GM19468 (cell line): ENCODE results near the gene PEPD.

ENCODE experiments used
- ATAC-seq: cut with Tn5 transposase; IDR thresholded peaks from one replicate; pipeline ENCODE4 v1.9.1; 2021; ENCODE audit warnings: mild to moderate bottlenecking, moderate library complexity, moderate number of reproducible peaks; ENCODE audit not compliant: unreplicated experiment; ENCODE audit errors: extremely low read depth

The PEPD gene

DNA sequence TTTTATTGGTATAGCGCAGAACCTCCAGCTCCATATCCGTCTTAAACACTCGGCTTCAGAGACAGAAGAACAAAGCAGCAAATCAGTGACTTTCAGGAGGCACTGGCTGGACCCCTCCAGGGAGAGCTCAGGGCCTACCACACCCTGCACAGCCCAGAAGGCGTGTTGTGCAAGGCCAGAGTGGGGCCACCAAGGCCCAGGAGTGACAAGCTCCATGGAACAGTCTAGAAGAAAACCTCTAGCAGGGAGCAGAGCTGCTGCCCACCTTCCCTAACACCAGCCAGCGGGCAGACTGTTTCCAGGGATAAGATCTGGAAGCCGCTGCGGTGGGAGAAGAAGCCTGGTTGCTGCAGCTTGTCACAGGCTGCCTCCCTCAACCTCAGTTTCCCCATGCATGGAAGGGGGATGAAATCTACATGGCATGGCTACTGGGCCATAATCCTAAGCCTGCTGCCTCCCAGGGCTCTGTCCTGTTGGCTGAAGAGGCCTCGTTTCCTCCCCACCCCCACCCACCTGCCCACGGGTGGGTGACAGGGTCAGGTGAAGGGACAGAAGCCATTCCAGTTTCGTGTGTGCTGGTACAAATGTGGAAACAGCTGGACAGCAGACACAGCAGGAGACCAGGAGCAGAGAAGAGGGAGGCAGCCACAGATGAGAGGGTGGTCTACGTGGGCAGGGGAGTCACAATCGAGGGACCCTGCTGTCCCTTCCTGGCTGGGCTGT lies 57.4 kb downstream of the PEPD start:
- no peak for ATAC-seq

DNA sequence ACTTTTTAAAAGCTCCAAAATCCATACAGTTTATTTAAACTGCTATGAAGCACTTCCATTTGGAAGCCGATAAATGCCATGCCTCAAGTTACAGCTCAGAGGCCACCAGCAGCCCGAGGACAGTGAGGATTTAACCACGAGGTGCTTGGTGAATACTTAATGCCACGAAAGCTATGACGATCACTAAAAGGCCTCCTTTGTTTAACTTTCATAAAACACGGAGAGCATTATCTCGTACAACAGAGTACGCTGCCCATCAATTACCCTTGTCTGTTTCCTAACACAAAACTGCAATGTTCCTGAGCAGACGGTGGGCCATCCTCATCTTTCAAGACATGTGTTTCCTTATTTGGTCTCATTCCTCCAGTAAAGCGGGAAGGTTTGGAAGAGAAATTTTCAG lies 58.4 kb downstream of the PEPD start:
- ATAC-seq, result no peak

DNA sequence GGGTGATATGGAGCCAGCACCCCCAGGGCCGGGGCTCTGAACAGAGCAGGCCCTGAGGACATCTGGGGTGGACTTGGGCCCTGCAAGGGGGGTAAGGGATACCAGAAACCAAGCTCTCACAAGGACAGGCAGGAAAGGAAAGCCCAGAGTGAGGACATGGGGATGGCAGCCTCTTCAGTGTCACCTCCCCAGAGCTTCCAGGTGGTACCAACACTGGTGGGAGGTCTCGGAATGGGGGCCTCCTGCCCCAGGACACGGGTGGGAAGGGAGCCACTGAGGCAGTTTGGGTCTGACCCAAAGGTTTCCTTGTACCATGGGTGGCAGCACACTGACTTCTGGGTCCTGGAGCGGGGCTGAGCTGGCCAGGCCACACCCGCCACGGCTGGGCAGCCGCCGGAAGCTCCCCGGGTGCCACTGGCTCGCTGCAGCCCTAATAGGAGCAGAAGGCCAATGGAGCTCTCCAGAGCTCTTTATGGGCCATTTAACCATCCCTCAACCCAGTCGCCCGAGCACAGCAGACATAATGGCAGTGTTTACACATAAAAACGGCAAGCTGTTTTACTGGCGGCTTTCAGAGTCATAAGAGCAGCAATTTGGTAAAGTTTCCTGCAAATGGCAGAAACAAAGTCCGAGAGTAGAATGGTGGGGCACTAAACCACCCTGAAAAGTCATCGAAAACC lies 59.3 kb downstream of the PEPD start:
- no peak for ATAC-seq

DNA sequence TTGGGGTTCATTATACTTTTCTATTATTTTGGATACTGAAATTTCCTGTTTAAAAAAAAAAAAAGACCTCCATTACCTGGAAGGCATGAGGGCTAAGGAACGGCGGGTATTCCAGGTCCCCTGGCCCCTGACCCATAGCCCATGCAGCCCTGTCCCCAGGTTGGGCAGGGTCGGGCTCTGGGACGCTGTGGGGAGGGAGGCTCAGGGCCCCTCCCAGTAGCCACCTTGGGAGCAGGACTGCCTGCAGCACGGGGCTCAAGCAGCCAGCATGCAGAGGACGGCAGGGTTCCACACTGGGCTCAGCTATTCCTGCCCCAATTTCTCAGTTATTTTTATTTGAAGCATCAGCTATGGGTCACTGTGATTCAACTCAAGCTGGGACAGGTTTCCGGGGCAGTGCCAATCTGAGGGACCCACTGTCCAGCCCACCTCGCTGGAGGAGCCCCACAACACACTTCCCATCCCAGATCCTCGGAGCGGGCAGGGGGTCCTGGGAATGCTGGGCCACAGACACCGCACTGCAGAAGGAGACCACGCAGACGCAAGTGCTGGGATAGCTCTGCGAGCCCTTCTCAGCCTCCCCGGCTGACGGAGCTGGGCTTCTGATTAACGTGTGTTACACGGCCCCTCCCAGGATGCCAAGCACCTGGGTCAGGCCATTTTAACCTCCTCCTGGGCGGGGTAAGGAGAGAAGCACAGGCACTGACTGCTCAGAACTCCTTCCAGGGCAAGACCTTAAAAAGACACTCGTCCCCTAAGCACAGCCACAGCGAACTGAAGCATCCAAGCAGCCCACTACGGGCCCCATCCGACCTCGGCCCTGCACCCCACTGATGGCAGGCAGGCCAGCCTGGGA lies 60.1 kb downstream of the PEPD start:
- no peak for ATAC-seq

DNA sequence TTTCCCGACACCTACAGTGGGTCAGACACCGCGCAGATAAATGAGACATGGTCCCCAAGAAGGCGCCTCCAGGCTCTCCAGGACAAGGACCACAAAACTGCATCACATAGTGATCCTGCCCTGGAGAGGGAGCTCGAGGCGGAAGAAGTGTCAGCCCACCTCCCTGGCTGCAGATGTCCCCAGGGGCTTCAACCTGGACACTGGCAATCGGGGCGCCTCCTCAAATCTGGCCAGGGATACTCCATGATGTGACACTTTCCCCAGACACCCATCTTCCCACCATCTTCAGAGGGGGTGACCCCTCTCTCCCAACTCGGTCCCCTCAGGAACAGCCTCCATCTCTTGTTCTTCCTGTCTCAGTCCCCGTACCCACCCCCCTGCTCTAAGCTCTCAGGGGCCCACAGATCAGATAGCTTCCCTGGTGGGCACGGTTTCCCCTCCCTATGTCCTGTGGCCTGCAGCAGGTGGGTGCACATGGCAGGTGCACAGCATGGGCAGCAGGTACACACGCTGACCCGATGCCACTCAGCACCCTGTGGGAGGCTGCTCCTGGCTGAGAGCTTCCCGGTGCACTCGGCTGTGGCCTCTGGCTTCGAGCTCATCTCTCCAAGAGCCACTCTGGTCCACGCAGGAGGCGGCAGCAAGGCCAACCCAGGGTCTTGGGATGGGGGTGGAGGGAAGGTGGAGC lies 61.2 kb downstream of the PEPD start:
- no peak for ATAC-seq

DNA sequence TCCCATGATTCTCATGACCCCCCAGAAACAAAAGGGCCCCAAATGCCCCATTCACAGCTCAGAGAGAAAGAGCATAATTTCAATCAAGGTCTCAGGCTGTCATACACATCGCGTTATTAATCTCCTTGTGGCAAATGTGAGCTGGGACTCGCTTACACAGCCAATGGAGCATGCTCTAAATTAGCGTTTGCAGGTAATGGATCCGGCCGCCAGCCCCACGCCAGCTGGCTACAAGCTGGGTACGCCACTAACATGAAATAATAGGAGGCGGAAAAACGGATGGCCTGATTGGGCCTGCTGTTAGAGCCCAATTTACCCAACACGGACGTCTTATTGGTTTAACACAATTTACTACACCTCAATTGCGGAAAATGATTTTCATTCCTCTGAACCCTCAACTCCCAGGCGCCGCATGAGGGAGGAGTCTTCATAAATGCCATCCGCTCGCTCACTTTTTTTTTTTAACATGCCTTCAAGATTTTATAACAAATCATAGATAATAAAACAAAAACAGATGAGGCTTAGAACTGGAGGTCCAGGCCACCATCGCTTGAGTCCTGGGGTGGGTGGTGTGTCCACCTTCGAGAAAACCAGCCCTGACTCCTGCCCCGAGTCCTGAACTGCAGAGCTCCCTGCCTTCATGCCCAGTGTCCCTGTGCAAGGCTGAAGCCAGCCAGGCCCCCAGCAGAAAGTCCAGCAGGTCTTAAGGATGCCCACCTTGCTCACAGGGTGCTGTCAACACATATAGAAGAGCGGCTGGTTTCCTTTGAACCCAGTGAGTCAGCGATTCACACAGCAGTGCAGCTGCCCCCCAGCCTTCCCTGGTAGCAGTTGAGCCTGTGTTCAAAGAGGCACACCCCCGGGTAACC lies 62.1 kb downstream of the PEPD start:
- ATAC-seq, result no peak

DNA sequence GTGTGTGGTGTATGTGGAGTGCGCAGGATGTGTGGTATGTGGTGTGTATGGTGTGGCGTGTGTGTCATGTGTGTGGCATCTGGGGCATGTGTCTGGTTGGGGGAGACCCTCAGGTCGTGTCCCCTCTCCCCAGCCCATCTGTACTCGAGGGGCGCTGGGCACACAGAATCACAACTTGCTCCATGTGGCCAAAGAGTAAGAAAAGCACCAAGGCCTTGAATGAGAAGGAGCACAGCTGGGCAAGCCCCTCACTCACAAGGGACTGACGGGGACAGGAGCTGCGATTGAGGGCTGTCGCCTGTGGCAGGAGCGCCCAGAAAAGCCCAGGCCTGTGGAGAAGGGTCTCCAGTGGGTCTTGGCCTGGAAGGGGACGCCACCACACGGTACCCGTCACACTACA lies 62.8 kb downstream of the PEPD start:
- ATAC-seq, result no peak

DNA sequence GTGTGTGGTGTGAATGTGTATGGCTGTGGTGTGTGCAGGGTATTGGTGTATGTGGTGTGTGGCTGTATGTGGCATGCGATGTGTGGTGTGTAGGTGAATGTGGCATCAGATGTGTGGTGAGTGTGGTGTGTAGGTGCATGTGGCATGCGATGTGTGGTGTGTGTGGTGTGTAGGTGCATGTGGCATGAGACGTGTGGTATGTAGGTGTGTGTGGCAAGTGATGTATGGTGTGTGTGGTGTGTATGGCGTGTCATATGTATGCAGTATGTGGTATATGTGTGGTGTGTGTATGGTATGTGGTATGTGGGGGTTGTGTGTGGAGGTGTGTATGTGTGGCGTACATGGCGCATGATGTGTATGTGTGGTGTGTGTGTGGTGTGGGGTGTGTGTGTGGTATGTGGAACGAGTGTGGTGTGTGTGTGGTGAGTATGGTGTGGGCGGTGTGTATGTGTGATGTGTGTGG lies 63.4 kb downstream of the PEPD start:
- no peak for ATAC-seq

DNA sequence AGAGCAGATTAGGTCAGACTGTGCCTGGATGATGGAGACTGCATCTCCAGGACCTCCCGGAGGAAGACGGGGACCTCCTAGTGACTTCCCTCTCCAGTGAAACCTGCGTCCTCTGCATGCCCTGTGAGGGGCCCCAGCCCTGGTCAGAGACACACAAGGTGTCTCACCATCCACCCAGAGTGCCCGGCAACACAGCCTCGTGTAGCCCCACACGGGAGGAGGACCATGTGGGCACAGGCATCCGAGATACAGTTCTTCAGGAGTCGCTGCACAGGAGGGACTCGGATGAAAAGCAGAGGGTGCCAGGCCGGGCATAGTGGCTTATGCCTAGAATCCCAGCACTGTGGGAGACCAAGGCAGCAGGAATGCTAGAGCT lies 64.8 kb downstream of the PEPD start:
- no peak for ATAC-seq

DNA sequence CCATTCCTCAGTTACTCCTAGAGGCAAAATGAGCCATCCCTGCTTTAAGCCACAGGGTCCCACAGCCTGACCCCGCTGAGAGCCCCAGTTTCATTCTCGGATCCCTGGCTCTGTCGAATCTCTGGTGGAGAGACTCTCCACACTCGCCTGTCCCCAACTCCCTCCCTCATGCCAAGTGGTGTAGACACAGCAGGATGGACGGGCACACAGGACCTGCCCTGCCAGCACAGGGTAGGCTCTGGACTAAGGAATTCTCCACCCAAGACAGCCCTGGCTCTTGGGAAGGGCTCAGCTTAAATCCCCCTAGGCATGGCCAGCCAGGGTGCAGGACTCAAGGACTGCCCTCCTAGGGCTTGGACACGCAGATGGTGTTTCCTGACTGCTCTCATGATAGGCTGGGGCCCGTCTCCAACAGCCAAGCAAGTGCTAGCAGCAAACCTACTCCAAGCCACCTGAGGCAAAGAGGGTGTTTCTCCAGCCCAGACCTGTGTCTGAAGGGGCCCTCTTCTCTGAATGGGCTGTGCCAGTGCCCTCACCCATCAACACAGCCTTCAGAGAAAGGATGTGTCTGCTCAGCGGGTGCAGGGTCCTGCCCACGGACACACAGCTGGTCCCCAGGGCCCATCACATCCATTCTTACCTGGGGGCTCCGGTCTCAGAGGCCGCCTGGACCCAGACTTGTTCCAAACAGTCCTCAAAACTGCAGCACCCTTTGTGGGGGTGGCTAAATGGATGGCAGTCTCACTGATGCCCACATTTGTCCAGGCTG lies 65.3 kb downstream of the PEPD start:
- no peak for ATAC-seq

DNA sequence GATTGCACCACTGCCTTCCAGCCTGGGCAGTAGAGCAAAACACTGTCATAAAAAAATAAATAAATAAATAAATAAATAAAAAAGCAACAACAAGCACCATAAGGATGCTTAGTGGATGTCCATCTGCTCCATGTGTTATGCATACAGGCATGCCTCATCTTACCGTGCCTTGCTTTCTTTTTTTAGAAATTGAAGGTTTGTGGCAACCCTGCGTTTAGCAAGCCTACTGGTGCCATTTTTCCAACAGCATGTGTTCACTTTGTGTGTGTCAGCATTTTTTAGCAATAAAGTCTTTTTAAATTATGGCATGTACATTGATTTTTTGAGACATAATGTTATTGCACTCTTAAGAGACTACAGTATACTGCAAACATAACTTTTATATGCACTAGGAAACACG lies 68.3 kb downstream of the PEPD start:
- no peak for ATAC-seq

DNA sequence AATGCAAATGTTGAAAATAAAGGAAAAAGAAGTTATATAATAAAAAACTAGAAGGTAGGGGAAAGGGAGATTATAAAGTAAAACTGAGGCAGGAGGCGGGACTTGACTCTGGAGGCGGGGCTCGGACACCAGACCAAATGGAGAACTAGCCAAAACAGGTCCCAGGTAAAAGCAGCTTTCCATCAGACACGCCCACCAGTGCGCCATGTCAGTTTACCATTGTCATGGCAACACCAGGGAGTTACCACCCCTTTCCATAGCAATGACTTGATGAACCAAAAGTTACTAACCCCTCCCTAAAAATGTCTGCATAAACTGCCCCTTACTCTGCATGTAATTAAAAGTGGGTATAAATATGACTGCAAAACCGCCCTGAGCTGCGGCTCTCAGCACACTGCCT lies 70.9 kb downstream of the PEPD start:
- no peak for ATAC-seq

DNA sequence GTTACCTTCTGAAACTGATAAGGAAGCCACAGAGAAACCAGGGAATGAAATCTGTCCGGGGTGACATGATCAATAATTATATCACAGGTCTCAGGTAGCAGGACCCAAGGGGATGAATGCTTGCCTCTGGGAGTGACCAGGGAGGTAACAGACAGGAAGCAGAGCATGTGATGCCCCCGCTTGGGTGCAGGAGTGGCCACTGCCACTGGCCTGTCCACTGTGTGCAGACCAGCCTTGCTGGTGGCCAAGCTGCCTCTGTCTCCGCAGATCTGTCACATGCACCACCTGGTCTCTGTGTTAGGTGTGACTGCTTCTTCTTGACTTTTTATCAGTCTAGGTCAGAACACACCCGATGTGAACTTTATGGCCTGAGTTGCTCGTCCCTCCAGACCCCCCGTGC lies 71.8 kb downstream of the PEPD start:
- ATAC-seq, result no peak

DNA sequence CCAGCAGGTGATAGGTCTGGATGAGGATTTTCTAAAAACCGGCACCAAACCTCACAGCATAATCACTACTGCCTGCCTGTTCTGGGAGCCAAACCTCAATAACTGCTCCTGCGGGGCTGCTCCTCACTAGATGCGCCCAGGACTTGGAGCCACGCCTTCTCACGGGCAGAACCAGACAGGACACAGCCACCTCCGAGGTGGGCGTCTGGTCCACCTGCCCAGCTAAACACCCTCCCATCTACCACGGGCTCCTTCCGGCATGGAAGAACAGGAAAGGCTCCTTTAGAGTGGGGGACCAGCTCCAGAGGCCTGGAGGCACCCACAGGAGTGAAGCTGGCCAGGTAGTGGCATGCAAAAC lies 73.5 kb downstream of the PEPD start:
- ATAC-seq, result no peak

DNA sequence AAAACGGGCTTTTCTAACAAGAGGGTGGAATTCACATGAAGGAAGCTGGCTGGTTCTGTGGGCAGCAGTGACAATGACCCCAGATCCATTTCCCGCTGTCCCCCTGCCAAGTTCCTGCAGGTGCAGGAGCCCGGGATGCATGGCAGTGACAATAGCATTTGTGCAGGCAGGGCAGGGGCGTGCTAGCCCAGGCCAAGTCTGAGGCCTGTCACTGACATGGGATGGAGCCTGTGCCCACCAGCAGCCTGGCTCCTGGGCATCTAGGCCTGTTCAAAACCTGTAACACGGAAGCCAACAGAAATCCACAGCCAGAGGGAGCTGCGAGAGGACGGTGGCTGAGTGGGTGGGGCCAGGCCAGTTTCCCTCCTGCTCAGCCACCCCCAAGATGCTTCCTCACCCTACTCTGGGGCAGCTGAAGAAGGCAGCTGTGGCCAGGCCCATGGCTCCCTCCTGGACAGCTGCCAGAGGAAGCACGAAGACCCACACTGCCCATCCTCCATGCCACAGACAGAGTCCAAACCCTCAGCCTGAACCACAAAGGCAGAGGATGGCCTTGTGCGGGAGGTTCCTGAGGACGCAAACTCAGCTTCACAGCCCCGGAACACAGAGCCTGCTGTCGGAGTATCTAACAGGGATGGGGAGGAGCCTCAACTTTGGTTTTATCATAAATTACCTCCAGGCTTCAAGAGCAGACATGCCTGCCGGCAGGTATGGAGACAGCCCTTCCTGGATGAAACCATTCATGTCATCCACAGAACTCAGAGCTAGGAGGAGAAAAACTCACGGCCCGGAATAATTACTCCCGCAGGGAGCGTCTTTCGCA lies 74.0 kb downstream of the PEPD start:
- ATAC-seq, result no peak

DNA sequence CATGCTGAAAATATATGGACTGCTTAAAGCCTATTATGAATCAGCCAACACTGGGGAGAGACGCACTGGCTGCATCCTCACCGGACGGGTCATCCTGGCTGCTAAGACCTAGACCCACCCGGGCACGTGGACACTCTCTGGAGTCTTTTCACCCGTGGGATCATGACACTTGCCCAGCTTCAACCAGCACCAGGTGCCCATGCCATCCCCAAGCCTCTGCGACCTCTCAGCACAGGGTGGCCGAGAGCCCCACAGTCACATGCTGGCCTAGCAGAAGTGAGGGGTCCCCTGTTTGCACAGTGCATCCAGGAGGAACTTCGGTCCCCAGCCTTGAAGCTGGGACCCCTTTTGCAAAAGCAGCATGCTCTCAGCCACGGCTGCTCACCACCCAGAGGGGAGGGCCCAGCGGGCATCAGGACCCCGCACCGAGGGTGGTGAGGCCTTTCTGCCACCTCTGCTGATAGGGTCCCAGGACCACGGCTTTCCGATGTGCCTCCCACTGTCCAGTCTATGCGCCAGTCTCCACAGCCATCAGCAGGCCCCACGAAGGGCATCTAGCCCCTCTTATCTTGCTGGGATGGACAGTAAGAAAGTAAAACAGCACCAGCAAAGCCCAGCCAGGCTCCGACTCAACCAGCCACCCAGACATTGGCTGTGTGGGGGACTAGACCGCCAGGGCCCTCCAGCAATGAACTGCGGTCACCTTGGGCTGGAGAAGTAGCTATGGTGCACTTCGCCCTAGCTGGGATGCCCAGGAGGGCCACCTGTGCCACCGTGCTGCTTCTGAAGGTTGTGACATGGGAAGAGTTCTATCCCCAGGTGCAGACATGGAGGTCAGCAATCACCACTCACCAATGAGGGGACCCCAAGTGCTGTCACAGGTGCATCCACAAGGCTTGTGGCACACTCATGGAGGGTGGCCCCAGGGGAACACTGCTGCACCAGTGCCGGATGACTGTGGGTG lies 75.0 kb downstream of the PEPD start:
- no peak for ATAC-seq
